ENCODE data around the gene GPR176. TPM values are rescaled to one million over a fixed set of nuclear protein-coding genes. Genes with fewer than 3 reads are reported as not detected.

GPR176 gene
- polyA plus RNA-seq, 1 of the 3 experiments (the other 2 are of a cell fraction): 21.9 TPM

- no peak overlapping the region for H2AFZ ChIP-seq (ENCODE audit: low read depth)
- H3K79me2 ChIP-seq (ENCODE audit: insufficient read depth): peaks cover 97% of the 10 kb centered on the region
- 5% methylated on average over 1 of the region's 1 CpG for WGBS (ENCODE audit: low lambda C conversion rate)
- peaks cover 26% of the 10 kb centered on the region for H3F3A ChIP-seq (replicated peaks; ENCODE audit: insufficient read depth)
- POLR2A ChIA-PET: interaction anchor here (0.5 to 1.1 kb wide), 2 partner anchors 12 to 68 kb away, joined by 4 to 6 read pairs; partner anchors contain the start of gene GPR176
- no peaks in the 10 kb centered on the region for H3K27me3 ChIP-seq (ENCODE audit: insufficient read depth)
- peak overlapping the region; percentile 40 to 75 for H3K27ac ChIP-seq (ENCODE audit: low read depth in 2 of 2, low read length in 1 of 2)
- H3K9ac ChIP-seq: no peak overlapping the region; the same call in 1 of the 2 replicates
- CTCF ChIA-PET: interaction anchor here (1.1 kb wide), 3 partner anchors 10 to 14 kb away, joined by 3 to 5 read pairs (median 4); partner anchors contain the start of gene GPR176
- peak; percentile 37 for DNase-seq
- H3K4me3 ChIP-seq (ENCODE audit: low read depth in 2 of 2, low read length in 1 of 2): no peak overlapping the region
- H3K4me1 ChIP-seq (ENCODE audit: control insufficient read depth in 1 of 2, insufficient read depth in 2 of 2, low read depth in 1 of 2, low read length in 1 of 2): peaks cover 11 to 16% of the 10 kb centered on the region in 2 experiments; a peak in 3 of 4 replicates
- H3K9me3 ChIP-seq: no peaks in the 10 kb centered on the region
- H3K4me2 ChIP-seq: peak overlapping the region; percentile 20; the same call in 1 of the 2 replicates
- H4K20me1 ChIP-seq (ENCODE audit: insufficient read depth): peaks cover 63% of the 10 kb centered on the region
- no peaks in the 10 kb centered on the region for H3K9me2 ChIP-seq
- peaks cover 0 to 35% of the 10 kb centered on the region in 2 experiments for H3K36me3 ChIP-seq (replicated peaks in 1 of 2; ENCODE audit: control insufficient read depth in 1 of 2, insufficient read depth in 2 of 2, low read length in 1 of 2)
- TF ChIP-seq POLR2AphosphoS5 (IDR thresholded peaks at IDR 0.05; ENCODE audit: low read depth, low read length) (peak; percentile 17; the same call in 1 of the 2 replicates), FOXJ3 (CRISPR knock-in tag; IDR thresholded peaks at IDR 0.05) (no peak), GATA2 (CRISPR knock-in tag; IDR thresholded peaks at IDR 0.05) (no peak), RCOR1 (IDR thresholded peaks at IDR 0.05; ENCODE audit: low read length) (no peak), GABPA (IDR thresholded peaks at IDR 0.05; ENCODE audit: low read depth) (no peak), MEF2A (IDR thresholded peaks at IDR 0.05; ENCODE audit: borderline replicate concordance, low read depth) (no peak), YY1 (IDR thresholded peaks at IDR 0.05; ENCODE audit: low read depth) (no peak), CHD2 (IDR thresholded peaks at IDR 0.05; ENCODE audit: low read length, partially characterized antibody) (no peak), RFX5 (IDR thresholded peaks at IDR 0.05; ENCODE audit: low read length) (no peak), MXI1 (IDR thresholded peaks at IDR 0.05; ENCODE audit: low read depth, low read length) (no peak), TCF12 (IDR thresholded peaks at IDR 0.05) (peak; percentile 83), TEAD4 (IDR thresholded peaks at IDR 0.05; ENCODE audit: borderline replicate concordance, insufficient read depth) (no peak), MAX (IDR thresholded peaks at IDR 0.05; ENCODE audit: low read depth) (peak; percentile 56; the same call in 1 of the 2 replicates), EZH2phosphoT487 (IDR thresholded peaks at IDR 0.05; ENCODE audit: borderline replicate concordance, low read depth) (no peak), CTCF (IDR thresholded peaks at IDR 0.05) (no peak), NRF1 (IDR thresholded peaks at IDR 0.05; ENCODE audit: low read depth, low read length) (no peak), ELF1 (IDR thresholded peaks at IDR 0.05) (no peak), REST (IDR thresholded peaks at IDR 0.05; ENCODE audit: low read depth, low read length) (peak; percentile 13; the same call in 1 of the 2 replicates), FOXM1 (IDR thresholded peaks at IDR 0.05; ENCODE audit: low read depth) (no peak), RAD21 (IDR thresholded peaks at IDR 0.05; ENCODE audit: low read length) (no peak), JUND (IDR thresholded peaks at IDR 0.05) (peak; percentile 69), PBX3 (IDR thresholded peaks at IDR 0.05) (peak; percentile 62), ZBTB33 (IDR thresholded peaks at IDR 0.05; ENCODE audit: borderline replicate concordance, low read depth) (no peak), SIN3A (IDR thresholded peaks at IDR 0.05; ENCODE audit: borderline replicate concordance, low read depth, low read length) (peak; percentile 54; the same call in 1 of the 2 replicates), FOSL2 (IDR thresholded peaks at IDR 0.05; ENCODE audit: borderline replicate concordance, low read depth) (peak; percentile 80; the same call in 1 of the 2 replicates), USF2 (IDR thresholded peaks at IDR 0.05; ENCODE audit: borderline replicate concordance, low read depth, low read length) (no peak)
These were observed 11.9 kb downstream of the GPR176 start for GRCh38 chr15:39908186-39908585.

Measured in SK-N-SH (cell line).